Gastrocnemius medialis (tissue), 4 donors: ENCODE results near the gene ENTREP1. TPM values are rescaled to one million over a fixed set of nuclear protein-coding genes. Genes with fewer than 3 reads are reported as not detected.

ENCODE experiments used
- ATAC-seq, 2 donors: fragments of 150-250 bp; one replicate each; pipeline ENCODE4 v1.9.1; 2016
- DNase-seq, 2 donors: peaks; one replicate each; pipeline ENCODE4 v3.0.0-alpha.2; 2019
- H3K27ac ChIP-seq, 4 donors: fragments of 200-600 bp; sonication (generic); 1 replicate in 1 of 4; 2 replicates in 3 of 4; pipeline ENCODE4 v1.5.1; 2016 to 2018; ENCODE audit warnings: mild to moderate bottlenecking in 2 of 4, moderate library complexity in 1 of 4
- H3K27me3 ChIP-seq, 3 donors: fragments of 200-600 bp; sonication (generic) in 2 of 3; 1 replicate in 1 of 3; 2 replicates in 2 of 3; pipeline versions ENCODE4 v1.5.1 to v1.6.0; 2016 to 2019; ENCODE audit warnings: mild to moderate bottlenecking in 1 of 3, moderate library complexity in 1 of 3
- H3K36me3 ChIP-seq, 2 donors: fragments of 200-600 bp; sonication (generic) in 1 of 2; one replicate each; pipeline ENCODE4 v1.5.1; 2017 to 2018
- H3K4me1 ChIP-seq, 2 donors: fragments of 200-600 bp; sonication (generic) in 1 of 2; one replicate each; pipeline ENCODE4 v1.5.1; 2016 to 2017; ENCODE audit warnings: mild to moderate bottlenecking in 2 of 2
- H3K4me3 ChIP-seq, 4 donors: fragments of 200-600 bp; sonication (generic) in 3 of 4; 1 replicate in 1 of 4; 2 replicates in 3 of 4; pipeline ENCODE4 v1.5.1; 2016 to 2019; ENCODE audit warnings: mild to moderate bottlenecking in 2 of 4
- H3K9me3 ChIP-seq, 3 donors: fragments of 200-600 bp; sonication (generic) in 2 of 3; 1 replicate in 1 of 3; 2 replicates in 2 of 3; pipeline ENCODE4 v1.5.1; 2016 to 2019
- POLR2A ChIP-seq, 2 donors: fragments of 450-650 bp; IDR thresholded peaks; one replicate each; pipeline ENCODE4 v1.6.1; 2017; ENCODE audit warnings: antibody characterized with exemption in 2 of 2, mild to moderate bottlenecking in 2 of 2, moderate library complexity in 2 of 2
- in situ Hi-C, 4 donors: fragments of 200-750 bp; cut with MboI; loops; one replicate each; pipeline versions ENCODE4 v1.15.0 to v1.8.0; 2017; ENCODE audit warnings: low sequenced_read_pairs in 4 of 4
- intact Hi-C: fragments of 100-400 bp; cut with DNase I; formaldehyde crosslinking; loops from one replicate; pipeline ENCODE4 v1.15.1; 2023; ENCODE audit warnings: low total_unique reads
- total RNA-seq, 4 donors: library from RNA; depleted of rRNA; stranded (reverse); fragments of >200 nt; gene quantifications; one replicate each; pipeline versions ENCODE4 v1.1.0 to v1.2.3, GENCODE V29; 2016
- TF ChIP-seq, protein P1 (sequence below), 5 experiments: fragments of 450-650 bp in 3 of 5; fragments of 200-600 bp in 2 of 5; sonication (generic) in 2 of 5; IDR thresholded peaks in 4 of 5; conservative IDR thresholded peaks in 1 of 5; 1 replicate in 4 of 5; 2 replicates in 1 of 5; pipeline ENCODE4 v1.5.1; 2016 to 2019; ENCODE audit warnings: antibody characterized with exemption in 5 of 5, mild to moderate bottlenecking in 3 of 5, moderate library complexity in 3 of 5

The ENTREP1 gene
- total RNA-seq, 4 donors from 2014 or later, result 10.8 to 26.8 (median 17.1) TPM

DNA sequence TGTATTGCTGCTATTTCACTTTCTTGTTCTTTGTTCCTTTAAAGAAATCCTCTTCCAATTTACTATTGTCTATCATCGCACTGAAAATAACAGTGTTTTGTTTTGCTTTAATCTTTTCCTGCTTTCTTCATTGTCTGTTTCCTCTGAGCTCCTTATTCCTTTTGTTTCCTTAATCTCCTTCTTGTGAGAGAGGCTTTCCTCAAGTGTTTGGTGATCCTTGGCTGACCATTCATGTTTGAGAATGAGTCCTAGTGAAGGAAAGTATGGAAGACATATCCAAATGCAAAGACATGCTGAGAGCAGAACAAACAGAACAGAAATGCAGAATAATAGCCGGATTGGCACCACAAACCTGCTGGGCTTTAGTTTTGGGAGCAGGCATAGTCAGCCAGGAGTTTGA lies 42.0 kb upstream of the ENTREP1 start:
- TF ChIP-seq, protein P1, sequence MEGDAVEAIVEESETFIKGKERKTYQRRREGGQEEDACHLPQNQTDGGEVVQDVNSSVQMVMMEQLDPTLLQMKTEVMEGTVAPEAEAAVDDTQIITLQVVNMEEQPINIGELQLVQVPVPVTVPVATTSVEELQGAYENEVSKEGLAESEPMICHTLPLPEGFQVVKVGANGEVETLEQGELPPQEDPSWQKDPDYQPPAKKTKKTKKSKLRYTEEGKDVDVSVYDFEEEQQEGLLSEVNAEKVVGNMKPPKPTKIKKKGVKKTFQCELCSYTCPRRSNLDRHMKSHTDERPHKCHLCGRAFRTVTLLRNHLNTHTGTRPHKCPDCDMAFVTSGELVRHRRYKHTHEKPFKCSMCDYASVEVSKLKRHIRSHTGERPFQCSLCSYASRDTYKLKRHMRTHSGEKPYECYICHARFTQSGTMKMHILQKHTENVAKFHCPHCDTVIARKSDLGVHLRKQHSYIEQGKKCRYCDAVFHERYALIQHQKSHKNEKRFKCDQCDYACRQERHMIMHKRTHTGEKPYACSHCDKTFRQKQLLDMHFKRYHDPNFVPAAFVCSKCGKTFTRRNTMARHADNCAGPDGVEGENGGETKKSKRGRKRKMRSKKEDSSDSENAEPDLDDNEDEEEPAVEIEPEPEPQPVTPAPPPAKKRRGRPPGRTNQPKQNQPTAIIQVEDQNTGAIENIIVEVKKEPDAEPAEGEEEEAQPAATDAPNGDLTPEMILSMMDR (IDR thresholded peaks at IDR 0.05 in 4 of 5, conservative IDR thresholded peaks at IDR 0.05 in 1 of 5), result no peak
- no peak for TF ChIP-seq POLR2A (IDR thresholded peaks at IDR 0.05)
- ATAC-seq, result no peak
- no peak for DNase-seq
- Histone ChIP-seq H3K27me3 (no peaks in the 10 kb centered on the region), H3K27ac (no peak overlapping the region), H3K4me3 (no peak overlapping the region), H3K36me3 (no peaks in the 10 kb centered on the region), H3K4me1 (no peaks in the 10 kb centered on the region), H3K9me3 (no peaks in the 10 kb centered on the region)
- intact Hi-C loops (no loop called here), in situ Hi-C loops (no loop called here)

DNA sequence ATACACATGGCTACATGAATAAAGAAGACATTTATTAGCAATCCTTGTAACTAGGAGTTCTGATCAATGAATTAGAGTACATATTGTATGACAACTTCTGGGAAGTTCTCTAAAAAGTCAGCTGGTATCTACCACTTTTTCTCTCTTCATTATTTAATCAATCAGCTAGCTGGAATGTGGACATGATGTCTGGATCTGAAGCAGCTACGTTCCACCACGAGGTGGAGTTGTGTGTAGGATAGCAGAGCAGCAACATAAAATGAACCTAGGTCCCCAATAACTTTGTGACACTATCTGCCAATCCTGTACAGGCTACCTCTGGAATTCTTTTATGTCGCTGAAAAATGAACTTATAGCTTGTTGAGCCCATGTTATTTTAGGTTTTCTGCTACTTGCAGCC lies 32.9 kb upstream of the ENTREP1 start:
- H3K4me1 ChIP-seq, result peaks cover 10 to 12% of the 10 kb centered on the region in 2 donors
- intact Hi-C loops, result no loop called here
- no peak overlapping the region for H3K4me3 ChIP-seq
- H3K9me3 ChIP-seq, result no peaks in the 10 kb centered on the region
- H3K27ac ChIP-seq, result no peak overlapping the region
- in situ Hi-C loops, result no loop called here
- H3K36me3 ChIP-seq, result no peaks in the 10 kb centered on the region
- no peaks in the 10 kb centered on the region for H3K27me3 ChIP-seq
- DNase-seq (no peak), ATAC-seq (no peak)
- TF ChIP-seq, protein P1 (IDR thresholded peaks at IDR 0.05 in 4 of 5, conservative IDR thresholded peaks at IDR 0.05 in 1 of 5), result no peak
- no peak for TF ChIP-seq POLR2A (IDR thresholded peaks at IDR 0.05)

DNA sequence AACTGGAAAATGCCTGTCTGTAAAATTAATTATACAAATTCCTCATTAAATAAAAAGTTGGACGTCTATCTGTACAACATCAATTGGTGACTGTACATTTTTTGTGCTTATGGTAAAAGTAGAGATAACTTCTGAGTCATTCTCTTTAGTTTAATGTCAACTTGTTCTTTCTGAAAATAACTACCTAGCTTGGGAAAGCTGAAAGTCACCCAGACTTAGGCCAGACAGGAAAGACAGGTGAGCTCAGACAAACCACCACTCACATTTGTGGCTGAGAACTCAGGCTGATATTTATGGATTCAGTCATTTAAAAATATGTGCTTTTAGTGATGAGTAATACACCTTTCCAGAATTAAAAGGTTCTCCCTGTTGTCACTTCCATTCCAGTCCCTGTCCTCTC lies 31.9 kb upstream of the ENTREP1 start:
- no peaks in the 10 kb centered on the region for H3K27me3 ChIP-seq
- TF ChIP-seq POLR2A (IDR thresholded peaks at IDR 0.05), result no peak
- TF ChIP-seq, protein P1 (IDR thresholded peaks at IDR 0.05 in 4 of 5, conservative IDR thresholded peaks at IDR 0.05 in 1 of 5), result no peak
- peaks cover 10 to 12% of the 10 kb centered on the region in 2 donors for H3K4me1 ChIP-seq
- ATAC-seq (no peak), DNase-seq (no peak)
- no peaks in the 10 kb centered on the region for H3K36me3 ChIP-seq
- H3K9me3 ChIP-seq, result no peaks in the 10 kb centered on the region
- H3K27ac ChIP-seq, result no peak overlapping the region
- in situ Hi-C loops (no loop called here), intact Hi-C loops (no loop called here)
- no peak overlapping the region for H3K4me3 ChIP-seq

DNA sequence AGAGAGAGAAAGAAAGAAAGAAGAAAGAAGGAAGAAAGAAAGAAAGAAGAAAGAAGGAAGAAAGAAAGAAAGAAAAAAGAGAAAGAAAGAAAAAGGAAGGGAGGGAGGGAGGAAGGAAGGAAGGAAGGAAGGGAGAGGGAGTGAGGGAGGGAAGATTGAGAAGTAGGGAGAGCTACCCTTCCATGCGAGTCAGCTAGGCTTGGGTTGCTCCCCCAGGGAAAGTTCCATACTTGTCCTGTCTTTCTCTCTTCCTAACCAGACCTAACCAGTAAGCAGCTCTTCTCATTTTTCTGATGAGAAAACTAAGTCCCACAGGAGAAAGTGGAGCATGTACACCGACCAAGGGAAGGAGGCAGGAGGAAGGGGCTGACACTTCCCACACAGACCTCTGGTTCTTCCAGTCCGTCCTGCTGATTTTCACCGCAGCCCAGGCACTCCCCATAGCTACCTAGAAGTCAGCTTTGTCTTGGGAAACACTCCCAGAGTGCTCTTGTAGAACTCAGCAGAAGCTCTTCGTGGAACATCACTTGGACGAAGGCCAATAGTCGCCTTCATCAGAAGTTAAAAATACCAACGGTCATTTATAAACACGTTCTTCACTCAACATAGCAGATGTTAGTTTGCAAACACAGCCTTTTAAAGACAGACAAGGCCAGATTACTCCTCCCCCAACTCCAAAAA lies 29.0 kb upstream of the ENTREP1 start:
- H3K27ac ChIP-seq, result peak overlapping the region; percentile 51 to 66 (median 60)
- intact Hi-C loops (no loop called here), in situ Hi-C loops (no loop called here)
- H3K9me3 ChIP-seq, result no peaks in the 10 kb centered on the region
- peak; percentile 67 to 76 for DNase-seq
- H3K4me1 ChIP-seq, result peaks cover 10 to 12% of the 10 kb centered on the region in 2 donors
- peak; percentile 99 to 100 for ATAC-seq
- no peaks in the 10 kb centered on the region for H3K27me3 ChIP-seq
- peak overlapping the region in 1 of 4 donors; percentile 13 for H3K4me3 ChIP-seq
- H3K36me3 ChIP-seq, result no peaks in the 10 kb centered on the region
- no peak for TF ChIP-seq POLR2A (IDR thresholded peaks at IDR 0.05)
- TF ChIP-seq, protein P1 (IDR thresholded peaks at IDR 0.05 in 4 of 5, conservative IDR thresholded peaks at IDR 0.05 in 1 of 5), result no peak
